Activated naive CD8-positive, alpha-beta T cell (primary cell): ENCODE results near the gene ZNF277.

Experiments used
- H3K27ac Mint-ChIP-seq: one replicate; pipeline ENCODE4 v1.8.0; 2021; ENCODE audit warnings: mixed read lengths
- H3K27me3 Mint-ChIP-seq: one replicate; pipeline ENCODE4 v1.8.0; 2021; ENCODE audit warnings: mixed read lengths
- H3K36me3 Mint-ChIP-seq: one replicate; pipeline ENCODE4 v1.8.0; 2021; ENCODE audit warnings: mixed read lengths
- H3K4me1 Mint-ChIP-seq: one replicate; pipeline ENCODE4 v1.8.0; 2021; ENCODE audit warnings: low read depth, mixed read lengths
- H3K4me3 Mint-ChIP-seq: one replicate; pipeline ENCODE4 v1.8.0; 2021; ENCODE audit warnings: mild to moderate bottlenecking, mixed read lengths
- H3K9me3 Mint-ChIP-seq: one replicate; pipeline ENCODE4 v1.8.0; 2021; ENCODE audit warnings: low read depth, mixed read lengths

The ZNF277 gene

DNA sequence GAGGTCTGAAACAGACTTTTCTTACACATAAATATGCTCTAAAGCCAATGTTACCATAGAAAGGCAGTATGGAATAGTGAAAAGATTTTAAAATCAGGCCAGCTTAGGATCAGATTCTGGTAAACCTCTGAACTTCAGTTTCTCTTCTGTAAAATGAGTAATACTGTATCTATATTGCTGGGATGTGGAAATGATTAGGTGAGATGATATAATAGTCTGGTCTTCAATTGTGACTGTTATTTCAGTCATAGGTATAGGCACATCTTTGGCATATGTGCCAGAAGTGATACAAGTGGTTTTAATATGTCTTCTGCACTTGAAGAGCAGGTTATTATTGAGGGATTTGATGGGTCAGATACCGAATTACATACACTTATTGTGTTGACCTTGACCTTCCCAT is 7.2 kb downstream of the ZNF277 start:
- peaks cover 12% of the 10 kb centered on the region for H3K36me3 Mint-ChIP-seq
- no peaks in the 10 kb centered on the region for H3K27me3 Mint-ChIP-seq
- H3K4me3 Mint-ChIP-seq = no peak overlapping the region
- no peak overlapping the region for H3K27ac Mint-ChIP-seq
- H3K4me1 Mint-ChIP-seq = peaks cover 44% of the 10 kb centered on the region
- no peaks in the 10 kb centered on the region for H3K9me3 Mint-ChIP-seq

DNA sequence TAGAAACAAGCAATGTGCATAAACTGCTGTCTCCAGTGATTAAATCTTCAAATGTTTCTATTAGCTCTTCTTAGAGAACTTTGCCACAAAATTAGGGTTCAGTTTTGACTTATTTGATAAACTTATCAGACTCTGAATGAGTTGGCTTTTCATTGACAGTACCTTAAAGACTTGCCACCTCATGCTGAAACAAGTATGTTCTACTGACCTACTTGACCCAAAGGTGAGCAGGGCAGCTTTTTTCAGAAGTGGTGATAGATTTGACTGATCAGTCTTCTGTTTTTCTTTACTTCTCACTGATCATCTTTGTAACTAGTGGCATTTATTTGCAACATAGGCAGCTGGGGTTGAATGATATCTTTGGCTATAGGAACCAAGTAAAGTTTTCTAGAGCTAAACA is 7.8 kb downstream of the ZNF277 start:
- Mint-ChIP-seq H3K27me3 (no peaks in the 10 kb centered on the region), H3K36me3 (peaks cover 10% of the 10 kb centered on the region), H3K4me1 (peaks cover 41% of the 10 kb centered on the region), H3K27ac (no peak overlapping the region), H3K9me3 (no peaks in the 10 kb centered on the region), H3K4me3 (no peak overlapping the region)

DNA sequence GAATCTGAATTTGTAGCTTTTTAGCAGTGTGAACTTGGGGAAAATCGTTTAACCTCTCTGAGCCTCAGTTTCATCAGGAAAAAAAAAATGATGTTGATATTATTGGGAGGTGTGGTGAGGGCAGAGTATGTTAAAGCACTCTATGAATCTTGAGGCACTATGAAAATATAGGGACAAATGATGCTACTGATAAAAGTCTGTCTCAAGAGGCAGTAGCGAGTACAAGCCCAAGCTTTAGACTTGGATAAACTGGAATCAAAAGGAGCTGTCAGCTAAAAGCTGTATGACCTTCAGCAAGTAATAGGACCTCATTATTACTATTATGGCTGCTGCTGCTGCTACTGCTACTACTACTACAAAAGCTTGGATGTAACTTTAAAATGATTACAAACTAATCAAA is 8.4 kb downstream of the ZNF277 start:
- Mint-ChIP-seq H3K4me1 (peaks cover 38% of the 10 kb centered on the region), H3K4me3 (no peak overlapping the region), H3K9me3 (no peaks in the 10 kb centered on the region), H3K27me3 (no peaks in the 10 kb centered on the region), H3K27ac (no peak overlapping the region), H3K36me3 (peaks cover 10% of the 10 kb centered on the region)

GRCh38 chr7:112215787-112216186 is 9.3 kb downstream of the ZNF277 start:
- Mint-ChIP-seq H3K9me3 (no peaks in the 10 kb centered on the region), H3K36me3 (peaks cover 13% of the 10 kb centered on the region)

GRCh38 chr7:112220877-112221434 is 14.5 kb downstream of the ZNF277 start:
- Mint-ChIP-seq H3K27me3 (no peaks in the 10 kb centered on the region), H3K36me3 (peaks cover 19% of the 10 kb centered on the region), H3K4me1 (peaks cover 29% of the 10 kb centered on the region), H3K27ac (no peak overlapping the region), H3K4me3 (no peak overlapping the region), H3K9me3 (no peaks in the 10 kb centered on the region)

More at GRCh38 chr7:112215787-112216186, 9.3 kb downstream of the ZNF277 start:
- no peak overlapping the region for H3K27ac Mint-ChIP-seq
- H3K4me3 Mint-ChIP-seq = no peak overlapping the region
- no peaks in the 10 kb centered on the region for H3K27me3 Mint-ChIP-seq
- peaks cover 42% of the 10 kb centered on the region for H3K4me1 Mint-ChIP-seq

- peaks cover 23% of the 10 kb centered on the region for H3K36me3 Mint-ChIP-seq
- no peaks in the 10 kb centered on the region for H3K9me3 Mint-ChIP-seq
- no peak overlapping the region for H3K4me3 Mint-ChIP-seq
- no peaks in the 10 kb centered on the region for H3K27me3 Mint-ChIP-seq
- H3K4me1 Mint-ChIP-seq = peaks cover 30% of the 10 kb centered on the region
- no peak overlapping the region for H3K27ac Mint-ChIP-seq
These were observed 16.8 kb downstream of the ZNF277 start for GRCh38 chr7:112223310-112223709.

DNA sequence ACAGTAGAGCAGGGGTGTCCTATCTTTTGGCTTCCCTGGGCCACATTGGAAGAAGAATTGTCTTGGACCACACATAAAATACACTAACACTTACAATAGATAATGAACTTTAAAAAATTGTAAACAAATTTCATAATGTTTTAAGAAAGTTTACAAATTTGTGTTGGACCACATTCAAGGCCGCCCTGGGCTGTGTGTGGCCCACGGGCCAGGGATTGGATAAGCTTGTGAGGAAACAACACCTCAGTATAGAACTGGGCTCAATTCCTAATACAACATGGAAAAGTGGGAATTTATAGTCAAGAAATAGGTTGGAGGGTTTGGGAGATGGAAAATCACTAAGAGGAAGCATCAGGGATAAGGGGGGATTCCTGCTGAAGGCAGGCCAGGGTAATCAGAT is 17.7 kb downstream of the ZNF277 start:
- H3K27me3 Mint-ChIP-seq = no peaks in the 10 kb centered on the region
- H3K4me3 Mint-ChIP-seq = no peak overlapping the region
- H3K36me3 Mint-ChIP-seq = peaks cover 22% of the 10 kb centered on the region
- H3K27ac Mint-ChIP-seq = no peak overlapping the region
- H3K9me3 Mint-ChIP-seq = no peaks in the 10 kb centered on the region
- peaks cover 29% of the 10 kb centered on the region for H3K4me1 Mint-ChIP-seq

DNA sequence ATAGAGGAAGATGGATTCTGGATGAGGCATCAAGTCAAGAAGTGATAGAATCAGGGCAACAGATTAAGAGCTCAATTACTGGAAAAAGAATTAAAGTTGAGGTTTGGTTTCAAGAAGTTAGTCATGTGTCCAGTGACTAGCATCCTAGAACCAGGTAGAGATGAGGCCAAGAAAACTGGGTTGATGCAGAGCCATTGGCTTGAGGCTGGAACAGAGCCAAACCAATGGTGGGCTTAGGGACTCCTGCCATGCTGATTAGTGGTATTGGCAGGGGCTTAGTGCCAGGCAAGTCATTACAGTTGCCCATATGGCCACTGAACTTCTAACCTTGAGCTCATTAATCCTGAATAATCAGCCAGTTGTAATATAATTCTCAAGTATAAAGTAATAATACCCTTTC is 18.5 kb downstream of the ZNF277 start:
- no peak overlapping the region for H3K27ac Mint-ChIP-seq
- H3K4me1 Mint-ChIP-seq = peaks cover 33% of the 10 kb centered on the region
- no peaks in the 10 kb centered on the region for H3K27me3 Mint-ChIP-seq

GRCh38 chr7:112226701-112227276 is 20.3 kb downstream of the ZNF277 start:
- H3K27ac Mint-ChIP-seq = no peak overlapping the region
- H3K27me3 Mint-ChIP-seq = no peaks in the 10 kb centered on the region
- H3K4me1 Mint-ChIP-seq = peaks cover 33% of the 10 kb centered on the region
- H3K9me3 Mint-ChIP-seq = no peaks in the 10 kb centered on the region
- peaks cover 18% of the 10 kb centered on the region for H3K36me3 Mint-ChIP-seq
- H3K4me3 Mint-ChIP-seq = no peak overlapping the region

More for the DNA sequence above, 18.5 kb downstream of the ZNF277 start:
- Mint-ChIP-seq H3K9me3 (no peaks in the 10 kb centered on the region), H3K36me3 (peaks cover 20% of the 10 kb centered on the region), H3K4me3 (no peak overlapping the region)

- Mint-ChIP-seq H3K27ac (no peak overlapping the region), H3K4me1 (peaks cover 28% of the 10 kb centered on the region), H3K36me3 (peaks cover 16% of the 10 kb centered on the region), H3K9me3 (no peaks in the 10 kb centered on the region), H3K4me3 (no peak overlapping the region), H3K27me3 (no peaks in the 10 kb centered on the region)
These were observed 22.1 kb downstream of the ZNF277 start for GRCh38 chr7:112228632-112229031.

- Mint-ChIP-seq H3K27me3 (no peaks in the 10 kb centered on the region), H3K4me1 (peaks cover 18% of the 10 kb centered on the region), H3K4me3 (no peak overlapping the region), H3K27ac (no peak overlapping the region), H3K9me3 (peaks cover 4% of the 10 kb centered on the region), H3K36me3 (peaks cover 13% of the 10 kb centered on the region)
These were observed 25.9 kb downstream of the ZNF277 start for GRCh38 chr7:112232212-112232978.

GRCh38 chr7:112233048-112233697 is 26.7 kb downstream of the ZNF277 start:
- H3K4me3 Mint-ChIP-seq = no peak overlapping the region
- H3K27ac Mint-ChIP-seq = no peak overlapping the region
- H3K27me3 Mint-ChIP-seq = no peaks in the 10 kb centered on the region
- H3K9me3 Mint-ChIP-seq = peaks cover 4% of the 10 kb centered on the region
- H3K36me3 Mint-ChIP-seq = peaks cover 14% of the 10 kb centered on the region
- H3K4me1 Mint-ChIP-seq = peaks cover 16% of the 10 kb centered on the region

- Mint-ChIP-seq H3K27me3 (no peaks in the 10 kb centered on the region), H3K4me3 (no peak overlapping the region), H3K27ac (no peak overlapping the region), H3K9me3 (peaks cover 4% of the 10 kb centered on the region), H3K4me1 (peaks cover 12% of the 10 kb centered on the region), H3K36me3 (peaks cover 11% of the 10 kb centered on the region)
These were observed 27.7 kb downstream of the ZNF277 start for GRCh38 chr7:112234147-112234546.

DNA sequence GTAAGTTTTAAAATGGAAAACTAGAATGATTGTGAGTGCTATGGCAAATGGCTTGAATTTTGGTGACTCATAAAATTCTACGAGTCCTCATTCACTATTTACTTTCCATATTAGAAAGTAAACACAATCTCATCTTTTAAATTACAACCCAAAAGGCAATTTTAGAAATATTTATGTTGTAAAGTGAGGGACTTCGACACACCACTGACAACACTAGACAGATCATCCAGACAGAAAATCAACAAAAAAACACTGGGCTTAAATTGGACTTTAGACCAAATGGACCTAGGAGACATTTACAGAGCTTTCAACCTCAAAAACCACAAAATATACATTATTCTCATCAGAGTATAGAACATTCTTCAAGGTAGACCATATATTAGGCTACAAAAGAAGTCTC is 30.1 kb downstream of the ZNF277 start:
- Mint-ChIP-seq H3K4me1 (peaks cover 3% of the 10 kb centered on the region), H3K9me3 (peaks cover 16% of the 10 kb centered on the region), H3K27me3 (no peaks in the 10 kb centered on the region), H3K36me3 (peaks cover 22% of the 10 kb centered on the region), H3K27ac (no peak overlapping the region), H3K4me3 (no peak overlapping the region)

DNA sequence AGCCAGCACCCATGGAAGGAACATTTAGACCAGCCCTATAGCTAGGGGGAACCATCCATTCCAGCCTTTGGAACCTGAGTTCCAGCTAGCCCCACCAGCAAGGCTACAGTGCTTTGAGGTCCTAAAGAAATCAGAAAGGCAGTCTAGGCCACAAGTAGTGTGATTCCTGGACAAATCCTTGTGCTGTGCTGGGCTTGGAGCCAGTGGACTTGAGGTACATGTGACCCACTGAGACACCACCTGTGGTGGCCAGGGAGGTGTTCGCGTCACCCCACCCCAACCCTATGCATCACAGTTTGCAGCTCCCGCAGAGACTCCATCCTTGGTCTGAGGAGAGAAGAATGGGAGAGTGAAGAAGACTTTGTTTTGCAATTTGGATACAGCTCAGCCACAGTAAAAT is 31.8 kb downstream of the ZNF277 start:
- H3K4me3 Mint-ChIP-seq = no peak overlapping the region
- H3K36me3 Mint-ChIP-seq = peaks cover 22% of the 10 kb centered on the region
- H3K4me1 Mint-ChIP-seq = no peaks in the 10 kb centered on the region
- H3K9me3 Mint-ChIP-seq = peaks cover 22% of the 10 kb centered on the region
- no peaks in the 10 kb centered on the region for H3K27me3 Mint-ChIP-seq
- no peak overlapping the region for H3K27ac Mint-ChIP-seq
